GM12878 (cell line): Measurements from ENCODE around the gene MAB21L1. TPM values are rescaled to one million over a fixed set of nuclear protein-coding genes. Genes with fewer than 3 reads are reported as not detected.

Experiments used
- ATAC-seq: fragments of 200-7000 bp; cut with Tn5 transposase; 3 replicates; pipeline ENCODE4 v1.9.1; 2020; ENCODE audit warnings: mild to moderate bottlenecking, moderate library complexity
- BruUV-seq: library from RNA; stranded (reverse); fragments of 400-500 nt; replicated peaks from 2 replicates; lab custom pipeline; 2021; lab: Mats Ljungman, UMichigan
- CTCF ChIA-PET: fragments of 300-600 bp; sonication (Branson Sonifier 250); formaldehyde crosslinking; extraction: SDS; loops from one replicate; lab custom pipeline; 2021; ENCODE audit warnings: inconsistent platforms; lab: Yijun Ruan, JAX
- POLR2A ChIA-PET: fragments of 350-600 bp; formaldehyde crosslinking; extraction: SDS; loops from one replicate; lab custom pipeline; 2021; ENCODE audit warnings: inconsistent platforms; lab: Charles Lee
- RAD21 ChIA-PET: fragments of 300-600 bp; sonication (Branson Sonifier 250); formaldehyde crosslinking; loops from one replicate; lab custom pipeline; 2023; ENCODE audit warnings: antibody characterized with exemption; ENCODE audit not compliant: unreplicated experiment; lab: Charles Lee
- SMC1A ChIA-PET: fragments of 300-600 bp; sonication (Branson Sonifier 250); formaldehyde crosslinking; loops from one replicate; lab custom pipeline; 2023; ENCODE audit not compliant: unreplicated experiment, uncharacterized antibody; lab: Charles Lee
- DNase-seq: peaks from one replicate; pipeline ENCODE4 v3.0.0-alpha.2; 2011; ENCODE audit warnings: low read depth, low spot score
- FAIRE-seq: peaks from 3 replicates; lab custom pipeline; 2011; peaks lifted over from hg19 to GRCh38; lab: Jason Lieb, UNC
- H2AFZ ChIP-seq: 2 replicates; pipeline ENCODE4 v1.6.0; 2011; ENCODE audit warnings: low read depth, low read length, control low read depth; ENCODE audit not compliant: control insufficient read depth
- H3K27ac ChIP-seq: 2 replicates; pipeline ENCODE4 v1.5.1; 2011; ENCODE audit warnings: control low read depth; ENCODE audit not compliant: control insufficient read depth, insufficient read depth
- H3K27me3 ChIP-seq, 2 experiments: replicated peaks in 1 of 2; 2 replicates each; pipeline versions ENCODE4 v1.6.0 to v1.6.1; 2011; ENCODE audit warnings: low read length in 1 of 2; ENCODE audit not compliant: control insufficient read depth in 2 of 2, insufficient read depth in 2 of 2
- H3K36me3 ChIP-seq, 2 experiments: 2 replicates each; pipeline ENCODE4 v1.5.1; 2011; ENCODE audit warnings: low read length in 1 of 2; ENCODE audit not compliant: control insufficient read depth in 2 of 2, insufficient read depth in 2 of 2
- H3K4me1 ChIP-seq: 2 replicates; pipeline ENCODE4 v1.6.1; 2011; ENCODE audit warnings: mild to moderate bottlenecking, low read length, moderate library complexity, mixed read lengths; ENCODE audit not compliant: control insufficient read depth, insufficient read depth
- H3K4me2 ChIP-seq: 2 replicates; pipeline ENCODE4 v1.6.0; 2011; ENCODE audit warnings: control low read depth; ENCODE audit not compliant: control insufficient read depth, insufficient read depth
- H3K4me3 ChIP-seq: fragments of 200-600 bp; sonication (generic); 2 replicates; pipeline ENCODE4 v1.5.1; 2016
- H3K79me2 ChIP-seq: 2 replicates; pipeline ENCODE4 v1.6.0; 2011; ENCODE audit warnings: low read length; ENCODE audit not compliant: control insufficient read depth, insufficient read depth
- H3K9ac ChIP-seq: 2 replicates; pipeline ENCODE4 v1.8.0; 2011; ENCODE audit warnings: low read length, control low read depth, mixed read lengths; ENCODE audit not compliant: control insufficient read depth, insufficient read depth
- H3K9me3 ChIP-seq: replicated peaks from 3 replicates; pipeline ENCODE4 v1.5.1; 2011; ENCODE audit warnings: mild to moderate bottlenecking, low read length; ENCODE audit not compliant: control insufficient read depth, insufficient read depth
- H4K20me1 ChIP-seq: 2 replicates; pipeline ENCODE4 v1.6.0; 2011; ENCODE audit not compliant: control insufficient read depth, insufficient read depth
- BACH1 ChIP-seq: fragments of 450-650 bp; IDR thresholded peaks from 2 replicates; pipeline ENCODE4 v1.6.1; 2017; ENCODE audit warnings: mild to moderate bottlenecking, borderline replicate concordance
- CHD1 ChIP-seq: IDR thresholded peaks from 2 replicates; pipeline ENCODE4 v1.6.1; 2012; ENCODE audit warnings: low read depth, low read length, improper control_type of control experiment
- CHD2 ChIP-seq: IDR thresholded peaks from 2 replicates; pipeline ENCODE4 v1.6.1; 2011; ENCODE audit warnings: low read depth, low read length, improper control_type of control experiment, borderline replicate concordance
- CREB1 ChIP-seq: IDR thresholded peaks from 2 replicates; pipeline ENCODE4 v1.6.1; 2012; ENCODE audit warnings: low read depth, mild to moderate bottlenecking, inconsistent platforms
- FOS ChIP-seq: IDR thresholded peaks from 3 replicates; pipeline ENCODE4 v1.6.1; 2011; ENCODE audit warnings: borderline replicate concordance; ENCODE audit not compliant: insufficient read length; ENCODE audit errors: extremely low read depth
- HSF1 ChIP-seq: fragments of 150-350 bp; IDR thresholded peaks from 2 replicates; pipeline ENCODE4 v1.6.1; 2014; ENCODE audit warnings: mild to moderate bottlenecking, low read depth, low read length
- MTA2 ChIP-seq: fragments of 450-650 bp; IDR thresholded peaks from 2 replicates; pipeline ENCODE4 v1.6.1; 2016; ENCODE audit warnings: low read depth, mild to moderate bottlenecking, moderate library complexity
- POLR2A ChIP-seq: IDR thresholded peaks from 2 replicates; pipeline ENCODE4 v1.6.1; 2011; ENCODE audit warnings: low read depth, mild to moderate bottlenecking, low read length
- RAD21 ChIP-seq: IDR thresholded peaks from 2 replicates; pipeline ENCODE4 v1.6.1; 2011; ENCODE audit warnings: mild to moderate bottlenecking, low read depth, low read length, moderate library complexity; ENCODE audit not compliant: insufficient read depth
- SIN3A ChIP-seq: IDR thresholded peaks from 2 replicates; pipeline ENCODE4 v1.6.1; 2012; ENCODE audit warnings: low read depth, low read length, improper control_type of control experiment
- STAT3 ChIP-seq: IDR thresholded peaks from 2 replicates; pipeline ENCODE4 v1.6.1; 2011; ENCODE audit warnings: low read depth, low read length, improper control_type of control experiment
- SUPT20H ChIP-seq: IDR thresholded peaks from 2 replicates; pipeline ENCODE4 v1.6.1; 2011; ENCODE audit warnings: low read depth, mild to moderate bottlenecking, low read length, moderate library complexity, borderline replicate concordance; ENCODE audit not compliant: control insufficient read depth
- TARDBP ChIP-seq: IDR thresholded peaks from 2 replicates; pipeline ENCODE4 v1.6.1; 2016; ENCODE audit warnings: borderline replicate concordance
- TCF3 ChIP-seq: IDR thresholded peaks from 2 replicates; pipeline ENCODE4 v1.6.1; 2012; ENCODE audit warnings: low read depth, mild to moderate bottlenecking, low read length, borderline replicate concordance; ENCODE audit not compliant: insufficient read depth
- YBX1 ChIP-seq: fragments of 450-650 bp; IDR thresholded peaks from 2 replicates; pipeline ENCODE4 v1.6.1; 2016; ENCODE audit warnings: antibody characterized with exemption
- ZZZ3 ChIP-seq: IDR thresholded peaks from 2 replicates; pipeline ENCODE4 v1.6.1; 2011; ENCODE audit warnings: low read depth; ENCODE audit not compliant: control insufficient read depth, insufficient read length
- WGBS: methylation state at CpG from one replicate; pipeline ENCODE4 v1.1.6; 2016; ENCODE audit warnings: low lambda C conversion rate; ENCODE audit not compliant: insufficient replicate concordance, insufficient coverage; ENCODE audit errors: missing lambda C conversion rate; 5-methylcytosine and 5-hydroxymethylcytosine counted together
- in situ Hi-C: fragments of 300-500 bp; cut with MboI; formaldehyde crosslinking; loops from 9 replicates; pipeline ENCODE4 v1.14.3; 2018; ENCODE audit warnings: mixed read lengths
- intact Hi-C: fragments of 100-400 bp; cut with micrococcal nuclease; formaldehyde crosslinking; loops from one replicate; pipeline ENCODE4 v1.14.2; 2022; ENCODE audit not compliant: unreplicated experiment
- polyA plus RNA-seq, 11 experiments: library from polyadenylated mRNA; depleted of rRNA in 4 of 11; unstranded in 6 of 11; stranded (reverse) in 5 of 11; fragments of >200 nt; fragmentation: Nextera tagmentation in 4 of 11; fragmentation: Illumina TruSeq in 1 of 11; extraction: Ambion mirVana in 4 of 11; extraction: Trizol in 1 of 11; gene quantifications; 1 replicate in 1 of 11; 2 replicates in 10 of 11; pipeline versions ENCODE4 v1.2.1 to v1.2.3, GENCODE V29; 2011 to 2016; ENCODE audit warnings: inconsistent platforms in 2 of 11, missing spikeins in 2 of 11, low read depth in 1 of 11
- total RNA-seq, 4 experiments: library from RNA; depleted of rRNA in 3 of 4; stranded (reverse); fragments of >200 nt in 3 of 4; fragmentation: Illumina TruSeq in 1 of 4; extraction: Trizol in 1 of 4; gene quantifications; 2 replicates each; pipeline versions ENCODE4 v1.2.1 to v1.2.3, GENCODE V29; 2013 to 2021

The MAB21L1 gene
- total and polyA plus RNA-seq, 10 of the 15 experiments (the other 5 are each of a cell fraction or from before 2014, with no cell fraction given), result 0.01 to 0.05 TPM; not detected in 8

GRCh38 chr13:35524171-35524570 lies 47.7 kb upstream of the MAB21L1 start:
- POLR2A ChIA-PET, result no interaction called here
- no peak for FAIRE-seq

More at GRCh38 chr13:35524171-35524570, 47.7 kb upstream of the MAB21L1 start:
- no peak for ATAC-seq
- no peaks in the 10 kb centered on the region for H3K9me3 ChIP-seq
- no peaks in the 10 kb centered on the region for H3K79me2 ChIP-seq
- no peak overlapping the region for H3K27ac ChIP-seq
- H4K20me1 ChIP-seq, result no peaks in the 10 kb centered on the region
- no peak for TF ChIP-seq POLR2A
- TF ChIP-seq ZZZ3, result no peak
- no peak for TF ChIP-seq MTA2
- TF ChIP-seq STAT3, result no peak
- TF ChIP-seq FOS, result no peak
- TF ChIP-seq TCF3, result no peak
- TF ChIP-seq SIN3A, result no peak
- no peak for TF ChIP-seq RAD21
- no peak for TF ChIP-seq HSF1
- TF ChIP-seq CREB1, result no peak
- TF ChIP-seq SUPT20H, result no peak
- TF ChIP-seq YBX1, result no peak
- TF ChIP-seq BACH1, result no peak
- TF ChIP-seq CHD1, result no peak
- no peak for TF ChIP-seq TARDBP
- TF ChIP-seq CHD2, result no peak
- RAD21 ChIA-PET, result no interaction called here
- H2AFZ ChIP-seq, result no peak overlapping the region
- 0% methylated on average over 3 of the region's 3 CpGs for WGBS
- intact Hi-C loops, result no loop called here
- no peaks in the 10 kb centered on the region for H3K4me1 ChIP-seq
- H3K4me3 ChIP-seq, result no peak overlapping the region
- no peaks in the 10 kb centered on the region for H3K27me3 ChIP-seq
- BruUV-seq, result no TSS peak
- no peak overlapping the region for H3K9ac ChIP-seq
- CTCF ChIA-PET, result no interaction called here
- no peaks in the 10 kb centered on the region for H3K36me3 ChIP-seq
- SMC1A ChIA-PET, result interaction anchor here (0.6 to 1.4 kb wide), 2 partner anchors 12 to 756 kb away, joined by 3 to 4 read pairs; no protein-coding TSS in a partner anchor
- no peak overlapping the region for H3K4me2 ChIP-seq
- no peak for DNase-seq
- in situ Hi-C loops, result no loop called here
